NOMO-1 treated with DMSO at 0.1 percent for 48 hours (cell line): ENCODE measurements around the gene CFTR.
"Not testable (repeated sequence)": the region's sequence is repeated elsewhere in the genome, so short reads cannot be mapped to it uniquely, and the experiment has no call there.

Source experiments
- DNase-seq: peaks from one replicate; lab custom pipeline; 2025; ENCODE audit not compliant: unreplicated experiment; lab: John Stamatoyannopoulos, UW

The CFTR gene

DNA sequence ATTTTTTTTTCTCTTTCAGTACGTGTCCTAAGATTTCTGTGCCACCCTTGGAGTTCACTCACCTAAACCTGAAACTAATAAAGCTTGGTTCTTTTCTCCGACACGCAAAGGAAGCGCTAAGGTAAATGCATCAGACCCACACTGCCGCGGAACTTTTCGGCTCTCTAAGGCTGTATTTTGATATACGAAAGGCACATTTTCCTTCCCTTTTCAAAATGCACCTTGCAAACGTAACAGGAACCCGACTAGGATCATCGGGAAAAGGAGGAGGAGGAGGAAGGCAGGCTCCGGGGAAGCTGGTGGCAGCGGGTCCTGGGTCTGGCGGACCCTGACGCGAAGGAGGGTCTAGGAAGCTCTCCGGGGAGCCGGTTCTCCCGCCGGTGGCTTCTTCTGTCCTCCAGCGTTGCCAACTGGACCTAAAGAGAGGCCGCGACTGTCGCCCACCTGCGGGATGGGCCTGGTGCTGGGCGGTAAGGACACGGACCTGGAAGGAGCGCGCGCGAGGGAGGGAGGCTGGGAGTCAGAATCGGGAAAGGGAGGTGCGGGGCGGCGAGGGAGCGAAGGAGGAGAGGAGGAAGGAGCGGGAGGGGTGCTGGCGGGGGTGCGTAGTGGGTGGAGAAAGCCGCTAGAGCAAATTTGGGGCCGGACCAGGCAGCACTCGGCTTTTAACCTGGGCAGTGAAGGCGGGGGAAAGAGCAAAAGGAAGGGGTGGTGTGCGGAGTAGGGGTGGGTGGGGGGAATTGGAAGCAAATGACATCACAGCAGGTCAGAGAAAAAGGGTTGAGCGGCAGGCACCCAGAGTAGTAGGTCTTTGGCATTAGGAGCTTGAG lies at the start of gene CFTR:
Gene CFTR, plus strand, starts transcription at position 801 of the 830 bp plus-strand sequence. CDS start 70 bp downstream, outside the sequence.
- no peak for DNase-seq

DNA sequence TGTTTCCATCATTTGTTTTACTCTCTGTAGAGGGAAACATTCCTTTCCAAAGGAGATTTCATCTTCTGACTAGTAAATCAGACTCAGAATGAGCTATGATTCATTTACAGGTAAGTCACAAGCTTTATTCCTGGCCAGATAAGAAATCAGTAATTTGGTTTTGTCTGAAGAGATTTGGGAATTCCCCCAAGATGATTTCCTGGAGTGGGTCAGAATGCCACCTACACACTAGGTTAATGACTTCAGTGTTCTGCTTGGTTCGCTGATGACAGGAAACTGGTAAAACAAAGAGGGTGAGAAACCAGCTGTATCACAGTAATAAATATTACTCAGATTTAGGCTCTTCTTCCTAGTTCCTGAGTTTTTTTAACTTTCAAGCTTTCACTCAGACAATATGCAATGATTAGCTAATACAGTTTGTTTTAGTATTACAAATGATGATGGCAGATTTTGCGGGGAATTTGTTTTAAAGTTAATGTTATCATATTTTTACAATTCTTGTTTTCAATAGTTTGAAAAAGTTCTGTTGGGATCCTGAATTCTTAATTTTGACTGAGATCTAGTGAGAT lies 44.3 kb upstream of the CFTR start:
- no peak for DNase-seq

DNA sequence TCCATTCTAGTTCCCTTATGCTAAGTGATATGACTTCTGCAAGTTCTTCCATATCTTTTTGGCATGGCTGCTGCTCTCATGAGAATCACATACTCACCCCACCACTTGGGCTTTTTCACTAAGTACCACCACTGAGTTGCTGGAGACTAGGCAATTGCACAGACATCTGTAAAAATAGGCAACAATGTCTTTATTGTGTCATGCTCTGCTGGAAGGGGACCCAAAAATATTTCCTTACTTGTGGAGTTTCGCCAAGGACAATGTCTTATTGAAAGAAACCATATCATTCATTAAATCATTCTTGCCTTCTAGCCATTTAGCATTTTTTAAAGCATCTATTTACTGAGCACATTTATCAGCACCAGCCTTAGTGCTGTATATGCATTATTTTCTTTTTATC lies 35.2 kb upstream of the CFTR start:
- DNase-seq, result no peak

DNA sequence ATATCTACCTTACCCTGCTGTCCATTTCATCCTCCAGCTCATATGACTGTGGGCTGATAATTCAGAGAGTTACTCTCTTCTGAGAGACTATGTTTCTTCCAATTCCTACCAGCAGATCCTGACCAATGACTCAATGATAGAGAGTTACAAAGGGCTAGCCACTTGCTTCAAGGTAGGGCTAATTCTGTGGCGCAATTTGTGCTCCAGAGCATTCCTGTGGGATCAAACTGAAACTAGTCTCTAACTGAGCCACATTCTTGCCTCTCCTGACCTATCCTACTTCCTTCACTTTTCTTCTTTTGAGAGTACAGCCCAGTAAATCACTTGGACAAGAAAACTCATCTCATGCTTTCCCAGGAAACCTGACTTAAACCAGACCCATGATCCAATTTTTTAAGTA lies 34.6 kb upstream of the CFTR start:
- DNase-seq, result no peak

DNA sequence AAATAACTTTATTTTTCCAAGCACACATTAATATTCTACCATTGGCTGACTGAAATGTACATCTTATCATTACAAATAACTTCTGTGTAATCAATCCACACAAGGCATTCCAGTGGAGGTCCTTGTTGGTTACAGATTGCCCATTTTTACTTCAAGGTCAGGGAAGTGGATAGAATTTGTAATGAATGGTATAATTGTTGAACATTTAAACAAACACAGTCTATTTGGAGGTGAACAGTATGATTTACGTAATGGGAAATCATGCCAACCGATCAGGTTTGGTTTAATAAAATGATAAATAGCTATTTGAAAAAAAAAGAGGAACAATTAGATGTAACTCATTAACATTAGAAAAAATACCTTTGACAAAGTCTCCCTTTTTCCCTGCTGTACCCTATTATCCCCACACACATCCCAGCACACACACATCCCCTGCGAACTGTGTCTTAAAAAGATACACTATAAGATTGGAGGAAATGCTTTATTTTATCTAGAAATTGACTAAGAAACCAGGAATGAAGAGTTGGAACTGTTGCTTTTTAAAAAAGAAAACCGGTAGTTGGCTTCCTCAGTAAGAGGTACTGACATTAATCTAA lies 33.5 kb upstream of the CFTR start:
- no peak for DNase-seq

DNA sequence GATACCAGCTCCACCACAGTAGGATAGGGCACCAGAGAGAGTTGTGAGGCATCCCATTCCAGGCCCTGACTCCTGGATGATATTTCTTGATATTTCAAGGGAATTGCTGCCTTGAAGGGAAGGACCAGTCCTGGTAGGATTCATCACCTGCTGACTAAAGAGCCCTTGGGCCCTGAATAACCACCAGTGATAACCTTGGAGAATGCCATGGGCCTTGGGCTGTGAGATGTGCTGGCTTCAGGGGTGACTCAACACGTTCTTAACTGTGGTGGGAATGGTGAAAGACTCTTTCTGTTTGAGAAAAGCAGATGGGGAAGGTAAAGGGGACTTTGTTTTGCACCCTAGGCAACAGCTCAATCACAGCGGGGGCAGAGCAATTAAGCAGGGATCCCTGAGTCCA lies 31.2 kb upstream of the CFTR start:
- DNase-seq, result no peak

DNA sequence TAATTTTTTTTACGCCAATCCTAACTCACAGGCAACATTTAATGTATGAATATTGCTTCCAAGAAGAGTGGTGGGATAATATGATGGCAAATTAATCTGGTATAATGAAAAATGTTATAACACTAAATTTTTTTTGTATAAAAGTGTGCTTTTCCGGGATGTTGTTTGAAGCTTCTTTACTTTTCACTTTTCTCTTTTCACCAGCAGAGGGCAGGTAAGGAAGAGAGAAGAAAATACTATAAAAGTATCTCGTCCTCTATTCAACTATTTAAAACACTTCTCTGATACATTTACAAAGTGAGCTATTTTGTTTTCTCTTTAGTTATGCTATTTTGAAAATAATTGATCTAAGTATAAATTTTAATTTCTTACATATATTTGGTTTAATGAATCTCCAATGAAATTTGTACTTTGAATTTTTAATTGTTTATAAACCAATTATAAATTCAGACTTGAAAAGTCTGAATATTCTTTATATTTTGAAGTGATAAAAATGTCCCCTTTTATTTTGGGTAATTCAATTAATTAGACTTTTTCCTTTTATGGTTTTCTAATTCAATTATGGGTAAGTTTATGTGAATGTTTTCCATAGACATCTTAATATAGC lies 20.7 kb upstream of the CFTR start:
- DNase-seq, result peak; percentile 1

DNA sequence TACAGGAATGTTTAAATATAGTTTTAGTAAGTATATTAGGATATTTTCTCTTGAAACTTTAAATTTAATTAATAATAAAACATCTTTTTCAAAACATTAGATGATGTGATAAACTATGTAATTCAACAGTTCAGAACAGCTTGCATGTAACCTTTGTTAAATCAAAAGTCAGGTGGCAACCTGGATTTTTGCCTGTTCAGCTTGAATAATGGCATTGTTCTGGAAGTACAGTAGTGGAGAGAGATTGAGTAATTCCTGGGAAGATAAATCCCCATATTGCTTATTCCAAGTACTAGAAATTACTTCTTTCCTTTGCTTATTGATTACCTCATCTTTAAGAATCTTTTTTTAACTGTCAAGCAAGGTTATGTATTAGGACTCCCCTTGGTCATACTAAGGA lies 20.1 kb upstream of the CFTR start:
- no peak for DNase-seq

DNA sequence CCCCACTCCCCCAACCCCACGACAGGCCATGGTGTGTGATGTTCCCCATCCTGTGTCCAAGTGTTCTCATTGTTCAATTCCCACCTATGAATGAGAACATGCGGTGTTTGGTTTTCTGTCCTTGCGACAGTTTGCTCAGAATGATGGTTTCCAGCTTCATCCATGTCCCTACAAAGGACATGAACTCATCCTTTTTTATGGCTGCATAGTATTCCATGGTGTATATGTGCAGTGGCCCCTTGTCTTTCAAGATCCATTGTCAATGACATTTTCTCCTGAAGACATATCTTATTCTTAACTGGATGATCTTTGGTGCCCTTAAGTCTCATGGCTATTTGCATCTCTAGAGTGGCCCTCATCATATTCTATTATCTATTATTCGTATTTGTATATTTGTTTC lies 19.0 kb upstream of the CFTR start:
- not testable (repeated sequence) for DNase-seq

DNA sequence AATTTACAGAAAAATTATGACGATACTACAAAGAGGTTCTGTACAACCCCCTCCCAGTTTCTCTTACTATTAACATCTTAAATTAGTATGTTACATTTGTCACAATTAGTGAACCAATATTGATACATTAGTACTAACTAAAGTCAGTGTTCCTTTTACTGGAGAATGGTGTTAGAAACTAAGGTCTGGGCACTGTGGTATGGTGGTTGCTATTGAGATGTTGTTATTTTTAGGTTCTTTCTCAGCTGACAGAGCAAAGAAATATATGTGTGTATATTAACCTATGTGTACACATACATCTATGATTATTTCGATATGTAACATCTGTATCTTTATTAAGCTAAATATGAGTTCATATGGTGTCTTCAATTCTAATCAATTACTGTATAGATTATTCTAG lies 11.7 kb upstream of the CFTR start:
- no peak for DNase-seq

DNA sequence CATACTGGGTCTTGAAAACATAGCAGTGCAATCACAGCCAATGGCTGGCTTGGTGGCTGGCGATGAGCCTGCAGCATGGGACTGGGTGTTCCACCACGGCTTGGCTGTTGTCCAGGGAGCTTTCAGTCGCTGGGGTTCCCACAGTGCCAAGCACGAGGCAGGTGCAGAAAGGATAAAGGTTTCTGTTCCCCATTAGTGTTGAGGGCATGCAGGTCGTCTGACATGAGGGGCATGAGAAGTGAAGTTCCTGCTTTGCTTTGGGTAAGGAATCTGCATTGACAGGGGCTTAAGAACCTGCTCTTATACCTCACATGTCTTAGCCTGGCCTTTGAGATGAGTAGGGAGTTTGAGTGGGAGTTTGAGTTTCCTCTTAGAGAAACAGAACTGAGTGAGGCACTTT lies 9.0 kb upstream of the CFTR start:
- no peak for DNase-seq

DNA sequence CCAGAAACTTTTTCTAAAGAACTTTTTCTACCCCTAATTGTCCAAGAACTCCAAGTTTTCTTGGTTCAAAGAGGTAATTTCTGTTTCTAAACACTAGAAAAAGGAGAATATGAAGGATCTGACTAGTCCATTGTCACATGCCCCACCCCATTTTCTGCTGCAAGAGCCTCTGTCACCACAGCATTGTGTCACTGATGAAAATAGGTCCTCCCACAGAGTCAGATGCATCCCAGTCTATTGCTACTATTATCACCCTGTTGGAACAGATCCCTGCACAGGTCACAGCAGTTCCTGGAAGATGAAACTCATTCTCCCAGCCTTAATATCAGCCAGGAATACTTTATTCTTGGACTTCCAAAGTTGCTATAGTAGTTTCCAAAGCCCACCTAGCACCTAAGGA lies 7.5 kb upstream of the CFTR start:
- no peak for DNase-seq

DNA sequence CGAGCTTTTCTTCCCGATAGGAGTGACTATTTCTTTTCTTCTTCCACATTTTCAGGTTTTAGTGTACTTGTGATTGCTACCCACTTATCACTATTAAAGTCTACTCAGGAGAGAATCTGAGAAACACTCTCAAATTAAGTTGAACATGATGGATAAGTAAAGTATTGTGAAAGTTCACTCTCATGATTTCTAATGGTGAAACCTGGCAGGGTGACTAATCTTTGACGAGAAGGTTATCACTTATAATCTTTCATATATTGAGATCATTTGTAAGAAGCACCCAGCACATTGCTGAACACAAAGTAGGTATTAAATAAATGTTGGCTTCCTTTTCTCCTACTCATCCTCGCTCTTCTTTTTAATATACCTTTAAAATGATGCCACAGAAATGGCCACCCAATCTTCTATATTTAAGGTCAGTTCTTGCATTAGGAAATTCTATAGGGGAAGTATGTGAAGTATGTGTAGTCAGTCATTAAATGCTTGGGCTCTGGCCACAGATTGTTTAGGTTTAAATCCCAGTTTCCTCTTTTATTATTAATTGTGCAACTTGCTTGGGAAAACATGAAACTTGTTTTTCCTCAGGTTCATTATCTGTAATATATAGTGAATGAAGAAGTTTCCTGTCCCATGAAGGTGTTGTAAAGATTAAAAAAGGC lies 3.1 kb upstream of the CFTR start:
- no peak for DNase-seq

DNA sequence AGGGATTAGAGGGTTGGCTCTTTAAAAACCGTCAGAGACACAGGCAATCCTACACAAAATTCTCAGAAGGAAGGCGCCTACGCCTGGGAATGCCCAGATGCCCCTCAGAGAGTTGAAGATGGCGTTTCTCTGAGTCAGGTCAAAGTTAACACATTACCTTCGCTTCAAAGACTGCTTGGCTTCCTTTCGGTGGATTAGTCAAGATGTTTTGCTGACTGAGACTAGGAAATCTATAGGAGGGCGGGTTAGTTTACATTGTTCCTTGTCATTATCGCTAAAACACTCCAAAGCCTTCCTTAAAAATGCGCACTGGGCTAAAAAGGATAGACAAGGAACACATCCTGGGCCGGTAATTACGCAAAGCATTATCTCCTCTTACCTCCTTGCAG lies 995 bp upstream of the CFTR start:
- DNase-seq, result no peak

DNA sequence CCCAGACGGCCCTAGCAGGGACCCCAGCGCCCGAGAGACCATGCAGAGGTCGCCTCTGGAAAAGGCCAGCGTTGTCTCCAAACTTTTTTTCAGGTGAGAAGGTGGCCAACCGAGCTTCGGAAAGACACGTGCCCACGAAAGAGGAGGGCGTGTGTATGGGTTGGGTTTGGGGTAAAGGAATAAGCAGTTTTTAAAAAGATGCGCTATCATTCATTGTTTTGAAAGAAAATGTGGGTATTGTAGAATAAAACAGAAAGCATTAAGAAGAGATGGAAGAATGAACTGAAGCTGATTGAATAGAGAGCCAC lies 184 bp downstream of the CFTR start:
- DNase-seq, result no peak

DNA sequence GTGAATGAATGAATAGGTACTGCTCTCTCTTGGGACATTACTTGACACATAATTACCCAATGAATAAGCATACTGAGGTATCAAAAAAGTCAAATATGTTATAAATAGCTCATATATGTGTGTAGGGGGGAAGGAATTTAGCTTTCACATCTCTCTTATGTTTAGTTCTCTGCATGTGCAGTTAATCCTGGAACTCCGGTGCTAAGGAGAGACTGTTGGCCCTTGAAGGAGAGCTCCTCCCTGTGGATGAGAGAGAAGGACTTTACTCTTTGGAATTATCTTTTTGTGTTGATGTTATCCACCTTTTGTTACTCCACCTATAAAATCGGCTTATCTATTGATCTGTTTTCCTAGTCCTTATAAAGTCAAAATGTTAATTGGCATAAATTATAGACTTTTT lies 1.2 kb downstream of the CFTR start:
- no peak for DNase-seq

DNA sequence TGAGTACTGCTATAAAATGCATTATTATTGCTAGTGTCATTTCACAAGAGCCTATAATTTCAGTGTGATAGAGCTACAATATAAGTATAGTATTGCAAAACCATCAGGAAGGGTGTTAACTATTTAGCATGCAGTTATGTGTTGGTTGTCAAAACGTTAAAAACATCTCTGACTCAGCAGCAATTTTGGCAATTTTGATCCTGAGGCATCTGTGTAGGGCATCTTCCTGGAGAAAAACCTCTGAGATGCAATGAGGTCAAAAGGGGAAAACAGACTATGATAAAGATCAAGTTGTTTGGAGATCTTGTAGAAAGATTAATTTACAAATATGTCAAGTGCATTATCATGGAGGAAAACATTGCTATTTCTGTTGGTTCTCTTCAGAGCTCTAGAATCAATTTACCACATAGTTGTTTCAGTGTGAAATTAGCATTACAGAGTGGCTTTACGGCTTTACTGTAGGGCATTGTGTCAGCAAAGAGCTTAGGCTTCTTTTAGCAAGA lies 5.3 kb downstream of the CFTR start:
- DNase-seq, result peak; percentile 7

DNA sequence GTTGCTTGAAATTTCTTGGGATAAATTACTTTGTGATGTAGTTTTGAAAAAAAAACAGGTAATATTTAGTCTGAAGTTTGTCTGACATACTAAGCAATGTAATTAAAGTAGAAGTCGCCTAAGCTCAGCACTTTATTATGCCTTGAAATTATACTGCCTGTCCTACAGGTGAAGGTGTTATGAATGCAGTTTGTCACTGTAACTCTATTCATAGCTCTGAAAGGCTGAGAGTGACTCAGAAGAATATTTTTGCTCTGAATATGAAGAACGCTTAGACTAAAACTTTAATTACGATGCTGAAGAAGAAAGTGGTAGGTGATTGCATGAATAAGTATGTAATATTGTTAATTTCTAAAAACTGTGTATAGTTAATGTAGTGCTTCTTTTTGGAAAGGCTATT lies 9.2 kb downstream of the CFTR start:
- no peak for DNase-seq

DNA sequence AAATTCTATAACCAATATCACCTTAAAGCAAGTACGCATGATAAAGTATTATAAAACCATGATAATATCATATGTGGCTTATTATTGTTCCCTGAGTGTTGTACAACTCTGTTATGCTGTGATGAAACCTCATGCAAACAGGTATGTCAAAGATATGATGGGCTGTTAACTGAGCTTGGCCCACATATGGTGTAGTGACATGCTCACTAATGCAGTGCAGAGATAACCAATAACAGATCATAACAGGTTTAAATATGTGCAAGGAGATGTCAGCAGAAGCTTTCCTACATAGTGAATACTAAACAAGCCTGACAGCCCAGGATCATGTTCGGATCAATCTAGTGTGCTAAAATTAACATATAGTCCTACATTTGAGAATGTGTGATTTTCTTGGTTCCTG lies 9.6 kb downstream of the CFTR start:
- no peak for DNase-seq

DNA sequence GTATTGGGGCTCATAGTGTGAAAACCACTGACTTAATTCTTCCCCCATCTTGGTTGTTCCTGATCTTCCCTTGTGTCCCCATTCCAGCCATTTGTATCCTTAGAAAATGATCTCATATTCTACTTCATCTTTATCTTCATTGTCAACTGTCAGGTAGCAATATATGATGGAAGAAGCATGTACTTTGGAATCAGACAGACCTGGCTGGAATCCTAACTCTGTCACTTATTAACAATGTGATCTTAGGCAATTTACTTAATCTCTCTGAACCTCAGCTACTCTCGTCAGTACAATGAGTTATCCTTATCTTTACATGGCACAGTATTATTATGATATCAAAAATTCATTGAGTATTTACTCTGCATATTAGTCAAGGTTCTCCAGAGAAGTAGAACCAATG lies 10.1 kb downstream of the CFTR start:
- DNase-seq, result no peak

DNA sequence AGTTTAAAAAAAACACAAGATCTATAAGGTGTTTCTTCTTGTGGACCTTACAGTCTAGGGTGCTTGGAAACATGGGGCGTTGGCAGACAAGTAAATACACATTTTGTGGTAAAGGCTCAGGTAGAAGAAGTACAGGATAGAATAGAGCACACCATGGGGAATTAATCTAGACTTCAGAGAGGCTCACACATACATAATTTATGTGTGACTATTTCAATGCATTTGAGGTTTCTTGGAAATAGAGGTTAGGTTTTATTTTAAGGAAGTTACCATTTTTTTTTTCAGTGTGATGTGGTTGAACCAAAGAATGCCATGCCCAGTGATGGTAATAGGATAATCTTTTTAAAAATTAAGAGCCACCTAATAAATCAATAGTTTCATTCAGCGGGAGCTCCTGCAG lies 12.8 kb downstream of the CFTR start:
- DNase-seq, result no peak

DNA sequence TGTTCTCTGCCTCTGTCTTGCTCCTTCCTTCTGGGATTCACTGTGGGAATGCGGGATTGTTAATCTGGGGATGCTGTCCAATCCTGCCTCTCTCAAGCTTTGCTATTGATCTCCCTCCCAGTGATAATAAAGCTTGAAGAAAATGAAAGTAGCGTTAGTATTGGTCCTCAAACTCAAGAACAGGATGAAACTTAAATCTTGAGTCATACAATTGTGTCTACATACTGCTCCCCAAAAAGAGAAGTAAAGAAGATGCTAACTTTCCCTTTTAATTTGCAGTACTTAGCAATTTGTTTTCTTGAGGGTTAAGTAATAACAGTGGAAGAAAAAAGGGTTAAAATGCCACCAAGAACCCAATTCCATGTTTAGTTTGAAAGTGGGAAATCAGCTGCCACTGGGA lies 13.6 kb downstream of the CFTR start:
- DNase-seq, result no peak
